Measurements from ENCODE around the gene PFKP.

The PFKP gene

GRCh38 chr10:3136336-3136735 lies 69.0 kb downstream of the PFKP start:
- no peak for DNase-seq (ENCODE audit: low spot score)

- no peak for DNase-seq (ENCODE audit: low spot score)
These were observed 69.6 kb downstream of the PFKP start for GRCh38 chr10:3136763-3137611.

GRCh38 chr10:3137958-3138726 lies 70.8 kb downstream of the PFKP start:
- no peak for DNase-seq (ENCODE audit: low spot score)

GRCh38 chr10:3139216-3139910 lies 72.0 kb downstream of the PFKP start:
- DNase-seq (ENCODE audit: low spot score): no peak

GRCh38 chr10:3140280-3140679 lies 72.9 kb downstream of the PFKP start:
- no peak for DNase-seq (ENCODE audit: low spot score)

- no peak for DNase-seq (ENCODE audit: low spot score)
These were observed 74.1 kb downstream of the PFKP start for GRCh38 chr10:3141351-3142005.

GRCh38 chr10:3142146-3142875 lies 75.0 kb downstream of the PFKP start:
- DNase-seq (ENCODE audit: low spot score): no peak

GRCh38 chr10:3143366-3143765 lies 76.0 kb downstream of the PFKP start:
- no peak for DNase-seq (ENCODE audit: low spot score)

- no peak for DNase-seq (ENCODE audit: low spot score)
These were observed 76.6 kb downstream of the PFKP start for GRCh38 chr10:3143791-3144434.

- DNase-seq (ENCODE audit: low spot score): no peak
These were observed 78.0 kb downstream of the PFKP start for GRCh38 chr10:3145366-3145765.

GRCh38 chr10:3146289-3146688 lies 78.9 kb downstream of the PFKP start:
- DNase-seq (ENCODE audit: low spot score): no peak

GRCh38 chr10:3147117-3147820 lies 79.9 kb downstream of the PFKP start:
- no peak for DNase-seq (ENCODE audit: low spot score)

GRCh38 chr10:3148041-3148440 lies 80.7 kb downstream of the PFKP start:
- DNase-seq (ENCODE audit: low spot score): no peak

GRCh38 chr10:3148994-3149393 lies 81.6 kb downstream of the PFKP start:
- DNase-seq (ENCODE audit: low spot score): no peak

GRCh38 chr10:3149918-3150317 lies 82.6 kb downstream of the PFKP start:
- DNase-seq (ENCODE audit: low spot score): no peak

- no peak for DNase-seq (ENCODE audit: low spot score)
These were observed 83.0 kb downstream of the PFKP start for GRCh38 chr10:3150366-3150765.

- DNase-seq (ENCODE audit: low spot score): no peak
These were observed 83.6 kb downstream of the PFKP start for GRCh38 chr10:3150961-3151360.

- no peak for DNase-seq (ENCODE audit: low spot score)
These were observed 84.7 kb downstream of the PFKP start for GRCh38 chr10:3151889-3152565.

GRCh38 chr10:3152566-3152935 lies 85.2 kb downstream of the PFKP start:
- no peak for DNase-seq (ENCODE audit: low spot score)

- no peak for DNase-seq (ENCODE audit: low spot score)
These were observed 87.3 kb downstream of the PFKP start for GRCh38 chr10:3154666-3155065.
